Stimulated activated CD4-positive, alpha-beta T cell treated with anti-CD3 and anti-CD28 coated beads, Interleukin-12 subunit alpha, Interleukin-12 subunit beta, amount 100 ng/mL, for 48 hours (primary cell): ENCODE measurements around the gene PCDHB9.
"Not testable (repeated sequence)": the region's sequence is repeated elsewhere in the genome, so short reads cannot be mapped to it uniquely, and the experiment has no call there.

Source experiments
- DNase-seq, 3 donors: peaks; one replicate each; pipeline ENCODE4 v3.0.0-alpha.2; 2020; ENCODE audit warnings: low read depth in 2 of 3, low spot score in 1 of 3

The PCDHB9 gene

GRCh38 chr5:141186897-141187512, at the start of gene PCDHB9:
Gene PCDHB9 (plus strand): TSS chr5:141187161. CDS start chr5:141187319, 158 bp downstream.
- DNase-seq, result peak in 2 of 3 donors; percentile 5 to 12

- not testable (repeated sequence) for DNase-seq
Observed at GRCh38 chr5:141137346-141137745, 49.6 kb upstream of the PCDHB9 start.

DNA sequence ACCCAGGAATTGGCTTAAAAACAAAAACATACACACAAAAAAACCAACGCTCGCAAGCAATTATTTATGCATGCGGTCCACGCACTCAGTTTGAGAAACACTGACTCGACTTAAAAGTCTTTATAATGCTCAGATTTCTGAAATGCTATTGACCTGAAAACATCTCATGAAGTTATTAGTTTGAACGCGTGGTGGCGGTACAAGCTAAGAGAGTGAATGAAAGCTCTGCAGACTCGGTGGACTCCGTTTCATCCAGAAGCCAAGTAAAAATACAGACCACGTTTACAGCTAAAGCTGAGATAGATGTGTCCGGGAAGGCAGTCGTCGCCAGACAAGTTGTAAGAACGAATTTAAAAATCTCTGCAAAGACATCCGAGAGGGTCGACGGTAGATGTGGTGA, 37.1 kb upstream of the PCDHB9 start, which contains the start of gene PCDHB6:
TSS of gene PCDHB6 (plus strand) at position 246 of the 400 bp plus-strand sequence. CDS start 201 bp downstream, outside the sequence.
- no peak for DNase-seq

- no peak for DNase-seq
Observed at GRCh38 chr5:141150224-141150992, 36.6 kb upstream of the PCDHB9 start.

DNA sequence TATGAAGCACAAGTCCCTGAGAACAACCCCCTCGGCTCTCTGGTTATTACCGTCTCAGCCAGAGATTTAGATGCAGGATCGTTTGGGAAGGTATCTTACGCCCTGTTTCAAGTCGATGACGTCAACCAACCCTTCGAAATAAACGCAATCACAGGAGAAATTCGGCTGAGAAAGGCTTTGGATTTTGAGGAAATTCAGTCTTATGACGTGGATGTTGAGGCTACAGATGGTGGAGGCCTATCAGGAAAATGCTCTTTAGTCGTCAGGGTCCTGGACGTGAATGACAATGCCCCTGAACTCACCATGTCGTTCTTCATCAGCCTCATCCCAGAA, 36.0 kb upstream of the PCDHB9 start:
- no peak for DNase-seq

- DNase-seq, result not testable (repeated sequence)
Observed at GRCh38 chr5:141151632-141152031, 35.3 kb upstream of the PCDHB9 start.

- not testable (repeated sequence) for DNase-seq
Observed at GRCh38 chr5:141152096-141152495, 34.9 kb upstream of the PCDHB9 start.

DNA sequence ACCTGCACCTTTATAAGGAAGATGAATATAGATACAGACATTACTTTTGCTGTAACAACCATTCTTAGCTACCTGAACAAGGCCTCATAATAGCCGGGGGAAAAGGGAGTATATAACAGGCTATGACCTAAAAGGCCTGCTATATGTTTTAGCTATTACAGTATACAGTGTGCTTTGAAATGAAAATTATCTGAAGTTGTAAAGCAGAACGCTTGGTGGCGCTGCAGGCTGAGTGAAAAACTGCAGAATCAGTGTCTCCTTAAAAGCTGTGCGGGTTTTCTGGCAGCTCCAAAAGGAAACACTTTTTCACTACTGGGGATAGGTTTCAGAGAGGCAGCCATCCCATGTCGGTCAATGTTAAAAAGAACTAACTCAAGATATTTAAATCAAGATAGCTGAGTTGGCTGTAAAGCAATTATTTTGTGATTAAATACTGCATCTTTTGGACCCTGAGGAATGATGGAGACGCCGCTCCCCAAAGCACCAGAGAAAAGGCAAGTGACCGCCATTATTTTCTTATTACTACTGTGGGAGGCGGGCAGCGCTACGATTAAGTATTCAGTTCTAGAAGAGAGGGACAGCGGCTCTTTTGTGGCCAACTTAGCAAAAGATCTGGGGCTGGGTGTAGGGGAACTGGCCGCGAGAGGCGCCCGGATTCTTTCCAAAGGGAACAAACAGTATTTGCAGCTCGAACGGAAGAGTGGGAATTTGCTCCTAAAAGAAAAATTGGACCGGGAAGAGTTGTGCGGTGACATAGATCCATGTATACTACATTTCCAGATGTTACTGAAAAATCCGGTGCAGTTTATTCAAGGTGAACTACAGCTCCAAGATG, 31.2 kb upstream of the PCDHB9 start:
- DNase-seq, result no peak

DNA sequence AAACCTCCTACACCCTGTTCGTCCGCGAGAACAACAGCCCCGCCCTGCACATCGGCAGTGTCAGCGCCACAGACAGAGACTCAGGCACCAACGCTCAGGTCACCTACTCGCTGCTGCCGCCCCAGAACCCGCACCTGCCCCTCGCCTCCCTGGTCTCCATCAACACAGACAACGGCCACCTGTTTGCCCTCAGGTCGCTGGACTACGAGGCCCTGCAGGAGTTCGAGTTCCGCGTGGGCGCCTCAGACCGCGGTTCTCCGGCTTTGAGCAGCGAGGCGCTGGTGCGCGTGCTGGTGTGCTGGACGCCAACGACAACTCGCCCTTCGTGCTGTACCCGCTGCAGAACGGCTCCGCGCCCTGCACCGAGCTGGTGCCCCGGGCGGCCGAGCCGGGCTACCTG, 29.6 kb upstream of the PCDHB9 start:
- not testable (repeated sequence) for DNase-seq

DNA sequence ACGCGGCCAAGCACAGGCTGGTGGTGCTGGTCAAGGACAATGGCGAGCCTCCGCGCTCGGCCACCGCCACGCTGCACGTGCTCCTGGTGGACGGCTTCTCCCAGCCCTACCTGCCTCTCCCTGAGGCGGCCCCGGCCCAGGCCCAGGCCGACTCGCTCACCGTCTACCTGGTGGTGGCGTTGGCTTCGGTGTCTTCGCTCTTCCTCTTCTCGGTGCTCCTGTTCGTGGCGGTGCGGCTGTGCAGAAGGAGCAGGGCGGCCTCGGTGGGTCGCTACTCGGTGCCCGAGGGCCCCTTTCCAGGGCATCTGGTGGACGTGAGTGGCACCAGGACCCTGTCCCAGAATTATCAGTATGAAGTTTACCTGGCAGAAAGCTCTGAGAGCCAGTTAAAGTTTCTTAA, 29.1 kb upstream of the PCDHB9 start:
- DNase-seq, result not testable (repeated sequence)

GRCh38 chr5:141172381-141173204, 14.4 kb upstream of the PCDHB9 start, which contains the start of gene PCDHB7:
Gene PCDHB7 (plus strand): TSS chr5:141172644. CDS start chr5:141172836, 192 bp downstream.
- no peak for DNase-seq

GRCh38 chr5:141174291-141175104, 12.5 kb upstream of the PCDHB9 start:
- DNase-seq, result not testable (repeated sequence)

DNA sequence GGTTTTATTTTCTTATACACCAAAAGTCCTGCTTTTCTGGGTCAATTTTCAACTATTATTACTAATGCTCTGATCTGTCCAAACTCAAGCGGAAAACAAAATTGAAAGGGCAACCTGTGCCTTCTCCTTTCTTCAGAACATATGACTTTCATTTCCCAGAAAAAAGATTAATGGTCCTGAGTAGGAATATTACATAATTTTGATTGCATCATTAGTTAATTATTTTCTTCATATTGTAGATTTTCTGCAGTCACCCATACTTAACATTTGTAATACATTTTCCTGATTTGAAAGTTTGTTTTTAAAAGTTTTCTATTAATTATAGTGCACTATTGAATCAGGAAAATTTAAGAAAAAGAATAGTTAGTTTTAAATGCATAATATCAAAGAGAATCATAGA, 11.0 kb upstream of the PCDHB9 start:
- no peak for DNase-seq

GRCh38 chr5:141177577-141178191, 9.3 kb upstream of the PCDHB9 start, which contains the start of gene PCDHB8:
Gene PCDHB8 (plus strand): TSS chr5:141177790. CDS start chr5:141178035, 245 bp downstream.
- not testable (repeated sequence) for DNase-seq

GRCh38 chr5:141179371-141179770, 7.6 kb upstream of the PCDHB9 start:
- not testable (repeated sequence) for DNase-seq

DNA sequence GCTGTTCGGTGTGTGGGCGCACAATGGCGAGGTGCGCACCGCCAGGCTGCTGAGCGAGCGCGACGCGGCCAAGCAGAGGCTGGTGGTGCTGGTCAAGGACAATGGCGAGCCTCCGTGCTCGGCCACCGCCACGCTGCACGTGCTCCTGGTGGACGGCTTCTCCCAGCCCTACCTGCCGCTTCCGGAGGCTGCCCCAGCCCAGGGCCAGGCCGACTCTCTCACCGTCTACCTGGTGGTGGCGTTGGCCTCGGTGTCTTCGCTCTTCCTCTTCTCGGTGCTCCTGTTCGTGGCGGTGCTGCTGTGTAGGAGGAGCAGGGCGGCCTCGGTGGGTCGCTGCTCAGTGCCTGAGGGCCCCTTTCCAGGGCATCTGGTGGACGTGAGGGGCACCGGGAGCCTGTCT, 7.1 kb upstream of the PCDHB9 start:
- not testable (repeated sequence) for DNase-seq

DNA sequence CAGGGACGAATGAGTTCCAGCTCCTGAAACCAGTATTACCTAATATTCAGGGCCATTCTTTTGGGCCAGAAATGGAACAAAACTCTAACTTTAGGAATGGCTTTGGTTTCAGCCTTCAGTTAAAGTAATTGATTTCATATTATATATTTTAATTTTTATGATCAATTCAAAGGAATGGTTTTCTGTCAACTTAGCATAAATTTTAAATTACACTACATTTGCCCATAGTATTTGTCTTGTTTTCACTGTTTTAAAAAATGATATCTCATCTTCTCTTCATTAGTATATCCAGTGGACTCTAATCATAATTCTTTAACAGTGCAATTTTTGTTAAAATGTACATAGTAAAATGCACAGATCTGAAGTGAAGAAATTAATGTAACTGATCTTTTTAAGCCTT, 6.6 kb upstream of the PCDHB9 start:
- DNase-seq, result no peak

- no peak for DNase-seq
Observed at GRCh38 chr5:141182248-141182647, 4.7 kb upstream of the PCDHB9 start, which contains the start of gene PCDHB16. Gene PCDHB16 (plus strand): TSS chr5:141182387. CDS start chr5:141182560, 173 bp downstream.
